TTC549 (cell line): ENCODE measurements around the gene CTSO.
"Not testable (repeated sequence)": the region's sequence is repeated elsewhere in the genome, so short reads cannot be mapped to it uniquely, and the experiment has no call there.

Experiments
- FAIRE-seq: peaks from 2 replicates; lab custom pipeline; 2012; peaks lifted over from hg19 to GRCh38; lab: Jason Lieb, UNC

CTSO gene

GRCh38 chr4:155906554-155907247, 47.0 kb downstream of the CTSO start:
- FAIRE-seq = no peak

- no peak for FAIRE-seq
These were observed 49.3 kb downstream of the CTSO start for GRCh38 chr4:155904331-155904730.

GRCh38 chr4:155903453-155903852, 50.2 kb downstream of the CTSO start, which contains the start of gene TDO2:
TDO2 (plus strand) TSS chr4:155903696; CDS start chr4:155903759, 63 bp downstream.
- no peak for FAIRE-seq

- FAIRE-seq = no peak
These were observed 52.7 kb downstream of the CTSO start for GRCh38 chr4:155901013-155901412.

- FAIRE-seq = no peak
These were observed 53.3 kb downstream of the CTSO start for GRCh38 chr4:155900381-155900780.

- no peak for FAIRE-seq
These were observed 53.8 kb downstream of the CTSO start for GRCh38 chr4:155899891-155900290.

GRCh38 chr4:155898371-155898770, 55.3 kb downstream of the CTSO start:
- not testable (repeated sequence) for FAIRE-seq

- FAIRE-seq = no peak
These were observed 62.6 kb downstream of the CTSO start for GRCh38 chr4:155891058-155891457.

GRCh38 chr4:155889946-155890345, 63.7 kb downstream of the CTSO start:
- FAIRE-seq = no peak

- FAIRE-seq = no peak
These were observed 64.5 kb downstream of the CTSO start for GRCh38 chr4:155889031-155889793.

GRCh38 chr4:155887847-155888570, 65.7 kb downstream of the CTSO start:
- no peak for FAIRE-seq

- no peak for FAIRE-seq
These were observed 66.6 kb downstream of the CTSO start for GRCh38 chr4:155887045-155887444.

GRCh38 chr4:155885666-155886065, 68.0 kb downstream of the CTSO start:
- no peak for FAIRE-seq

GRCh38 chr4:155883895-155884294, 69.8 kb downstream of the CTSO start:
- no peak for FAIRE-seq

GRCh38 chr4:155881555-155881954, 72.1 kb downstream of the CTSO start:
- FAIRE-seq = no peak

- FAIRE-seq = no peak
These were observed 73.9 kb downstream of the CTSO start for GRCh38 chr4:155879767-155880166.

GRCh38 chr4:155878611-155879010, 75.1 kb downstream of the CTSO start:
- FAIRE-seq = no peak

- FAIRE-seq = no peak
These were observed 75.7 kb downstream of the CTSO start for GRCh38 chr4:155877971-155878370.

GRCh38 chr4:155875878-155876277, 77.8 kb downstream of the CTSO start:
- FAIRE-seq = no peak
